Heart left ventricle (tissue), 13 donors: ENCODE results near the gene GPX2.

ENCODE experiments used
- POLR2A ChIP-seq, 2 donors: fragments of 450-650 bp; IDR thresholded peaks; one replicate each; pipeline ENCODE4 v1.6.1; 2017; ENCODE audit warnings: antibody characterized with exemption in 2 of 2, mild to moderate bottlenecking in 2 of 2, moderate library complexity in 2 of 2
- TF ChIP-seq, protein P1 (sequence below), 12 donors: fragments of 200-600 bp; sonication (generic) in 4 of 12; IDR thresholded peaks; one replicate each; pipeline versions ENCODE4 v1.5.0 to v1.8.0; 2018 to 2022; ENCODE audit warnings: antibody characterized with exemption in 12 of 12, mild to moderate bottlenecking in 5 of 12
- donor health status: ischemic (EF 13 %, LVEDD 7.1; RV severe dilation, severe dysfunction).
- donor health status: DM: no; HTN: yes; CAD: no.
- donor health status: DM: no; HTN: no; CAD: no.
- donor health status: ischemic (EF 25% LVEDD 6.9; RV normal size, moderate dysfunction).
- donor health status: ischemic (EF 25% LVEDD 5.7; RV mildly dilated, moderate dysfunction).
- donor health status: ischemic (EF 35%, LVEDD 5.7; RV mildly dilated, moderate dysfunction).
- donor health status: nonischemic (EF 11% LVEDD 7.7; RV severe dilation, severe dysfunction).
- donor health status: DM: yes; HTN: yes; CAD: no.
- donor health status: PGD.
- donor health status: ischemic (EF 29% LVEDD 5.4; RV normal size, mild dysfunction).
- donor health status: nonischemic (EF 23%, LVEDD 6.1; RV moderate dilation, normal function).

GRCh38 chr14:64953310-64953654 lies 10.7 kb upstream of the GPX2 start:
- TF ChIP-seq, protein P1, sequence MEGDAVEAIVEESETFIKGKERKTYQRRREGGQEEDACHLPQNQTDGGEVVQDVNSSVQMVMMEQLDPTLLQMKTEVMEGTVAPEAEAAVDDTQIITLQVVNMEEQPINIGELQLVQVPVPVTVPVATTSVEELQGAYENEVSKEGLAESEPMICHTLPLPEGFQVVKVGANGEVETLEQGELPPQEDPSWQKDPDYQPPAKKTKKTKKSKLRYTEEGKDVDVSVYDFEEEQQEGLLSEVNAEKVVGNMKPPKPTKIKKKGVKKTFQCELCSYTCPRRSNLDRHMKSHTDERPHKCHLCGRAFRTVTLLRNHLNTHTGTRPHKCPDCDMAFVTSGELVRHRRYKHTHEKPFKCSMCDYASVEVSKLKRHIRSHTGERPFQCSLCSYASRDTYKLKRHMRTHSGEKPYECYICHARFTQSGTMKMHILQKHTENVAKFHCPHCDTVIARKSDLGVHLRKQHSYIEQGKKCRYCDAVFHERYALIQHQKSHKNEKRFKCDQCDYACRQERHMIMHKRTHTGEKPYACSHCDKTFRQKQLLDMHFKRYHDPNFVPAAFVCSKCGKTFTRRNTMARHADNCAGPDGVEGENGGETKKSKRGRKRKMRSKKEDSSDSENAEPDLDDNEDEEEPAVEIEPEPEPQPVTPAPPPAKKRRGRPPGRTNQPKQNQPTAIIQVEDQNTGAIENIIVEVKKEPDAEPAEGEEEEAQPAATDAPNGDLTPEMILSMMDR (IDR thresholded peaks at IDR 0.05): no peak
- no peak for TF ChIP-seq POLR2A (IDR thresholded peaks at IDR 0.05)
